Progenitor cell of endocrine pancreas (in vitro differentiated cells): ENCODE data around the gene FCAMR. TPM values are rescaled to one million over a fixed set of nuclear protein-coding genes. Genes with fewer than 3 reads are reported as not detected.

ENCODE experiments used
- DNase-seq: peaks from one replicate; pipeline ENCODE4 v3.0.0; 2021; ENCODE audit warnings: low spot score; ENCODE audit not compliant: unreplicated experiment
- H3K27ac Mint-ChIP-seq: 2 replicates; pipeline ENCODE4 v1.8.0; 2021; ENCODE audit warnings: mild to moderate bottlenecking, moderate library complexity, mixed read lengths
- H3K27me3 Mint-ChIP-seq: 2 replicates; pipeline ENCODE4 v1.8.0; 2021; ENCODE audit warnings: mixed read lengths
- H3K36me3 Mint-ChIP-seq: 2 replicates; pipeline ENCODE4 v1.8.0; 2022; ENCODE audit warnings: mixed read lengths; ENCODE audit not compliant: insufficient read depth
- H3K4me1 Mint-ChIP-seq: 2 replicates; pipeline ENCODE4 v1.8.0; 2021; ENCODE audit warnings: low read depth, mixed read lengths
- H3K4me3 Mint-ChIP-seq: 2 replicates; pipeline ENCODE4 v1.8.0; 2021; ENCODE audit warnings: low read depth, mild to moderate bottlenecking, moderate library complexity, mixed read lengths
- H3K9me3 Mint-ChIP-seq: 2 replicates; pipeline ENCODE4 v1.8.0; 2021; ENCODE audit warnings: low read depth, mixed read lengths
- CTCF ChIP-seq: fragments of 200-600 bp; sonication (generic); IDR thresholded peaks from one replicate; pipeline ENCODE4 v1.5.0; 2021; ENCODE audit warnings: antibody characterized with exemption, mild to moderate bottlenecking; ENCODE audit not compliant: unreplicated experiment
- total RNA-seq: library from RNA; stranded (reverse); gene quantifications from 2 replicates; pipeline ENCODE4 v1.2.1, GENCODE V29; 2021

Gene FCAMR
- total RNA-seq, 1 donor from 2014 or later, result not detected

GRCh38 chr1:206940588-206940936 lies 29.7 kb downstream of the FCAMR start:
- no peak for DNase-seq
- no peak for TF ChIP-seq CTCF
- Mint-ChIP-seq H3K4me1 (peaks cover 21% of the 10 kb centered on the region), H3K4me3 (no peak overlapping the region), H3K9me3 (no peaks in the 10 kb centered on the region), H3K27me3 (peaks cover 13% of the 10 kb centered on the region), H3K27ac (no peak overlapping the region), H3K36me3 (no peaks in the 10 kb centered on the region)

GRCh38 chr1:206939841-206940587 lies 30.2 kb downstream of the FCAMR start:
- Mint-ChIP-seq H3K4me3 (no peak overlapping the region), H3K27me3 (peaks cover 15% of the 10 kb centered on the region), H3K36me3 (no peaks in the 10 kb centered on the region), H3K4me1 (peaks cover 21% of the 10 kb centered on the region), H3K9me3 (no peaks in the 10 kb centered on the region), H3K27ac (no peak overlapping the region)
- DNase-seq, result no peak
- no peak for TF ChIP-seq CTCF

- DNase-seq, result no peak
- peaks cover 21% of the 10 kb centered on the region for H3K4me1 Mint-ChIP-seq
- no peaks in the 10 kb centered on the region for H3K9me3 Mint-ChIP-seq
- H3K27ac Mint-ChIP-seq, result no peak overlapping the region
- no peak overlapping the region for H3K4me3 Mint-ChIP-seq
- H3K36me3 Mint-ChIP-seq, result no peaks in the 10 kb centered on the region
- peaks cover 12% of the 10 kb centered on the region for H3K27me3 Mint-ChIP-seq
- no peak for TF ChIP-seq CTCF
These were observed 31.1 kb downstream of the FCAMR start for GRCh38 chr1:206939131-206939530.

GRCh38 chr1:206937425-206937824 lies 32.8 kb downstream of the FCAMR start:
- H3K4me1 Mint-ChIP-seq, result peaks cover 20% of the 10 kb centered on the region
- H3K36me3 Mint-ChIP-seq, result no peaks in the 10 kb centered on the region
- no peak for DNase-seq
- H3K27me3 Mint-ChIP-seq, result peaks cover 7% of the 10 kb centered on the region
- no peaks in the 10 kb centered on the region for H3K9me3 Mint-ChIP-seq
- no peak overlapping the region for H3K4me3 Mint-ChIP-seq
- H3K27ac Mint-ChIP-seq, result no peak overlapping the region
- no peak for TF ChIP-seq CTCF

- TF ChIP-seq CTCF, result peak; percentile 89
- peak; percentile 61 for DNase-seq
- Mint-ChIP-seq H3K4me3 (no peak overlapping the region), H3K27ac (no peak overlapping the region), H3K36me3 (no peaks in the 10 kb centered on the region), H3K27me3 (peaks cover 7% of the 10 kb centered on the region), H3K4me1 (peaks cover 7% of the 10 kb centered on the region), H3K9me3 (no peaks in the 10 kb centered on the region)
These were observed 34.7 kb downstream of the FCAMR start for GRCh38 chr1:206935491-206936067.
